SHP77 treated with DMSO at 0.1 percent for 48 hours (cell line): ENCODE data around the gene HACD4.
"Not testable (repeated sequence)": the region's sequence is repeated elsewhere in the genome, so short reads cannot be mapped to it uniquely, and the experiment has no call there.

ENCODE experiments used
- DNase-seq: peaks from one replicate; lab custom pipeline; 2025; lab: John Stamatoyannopoulos, UW

Gene HACD4

DNA sequence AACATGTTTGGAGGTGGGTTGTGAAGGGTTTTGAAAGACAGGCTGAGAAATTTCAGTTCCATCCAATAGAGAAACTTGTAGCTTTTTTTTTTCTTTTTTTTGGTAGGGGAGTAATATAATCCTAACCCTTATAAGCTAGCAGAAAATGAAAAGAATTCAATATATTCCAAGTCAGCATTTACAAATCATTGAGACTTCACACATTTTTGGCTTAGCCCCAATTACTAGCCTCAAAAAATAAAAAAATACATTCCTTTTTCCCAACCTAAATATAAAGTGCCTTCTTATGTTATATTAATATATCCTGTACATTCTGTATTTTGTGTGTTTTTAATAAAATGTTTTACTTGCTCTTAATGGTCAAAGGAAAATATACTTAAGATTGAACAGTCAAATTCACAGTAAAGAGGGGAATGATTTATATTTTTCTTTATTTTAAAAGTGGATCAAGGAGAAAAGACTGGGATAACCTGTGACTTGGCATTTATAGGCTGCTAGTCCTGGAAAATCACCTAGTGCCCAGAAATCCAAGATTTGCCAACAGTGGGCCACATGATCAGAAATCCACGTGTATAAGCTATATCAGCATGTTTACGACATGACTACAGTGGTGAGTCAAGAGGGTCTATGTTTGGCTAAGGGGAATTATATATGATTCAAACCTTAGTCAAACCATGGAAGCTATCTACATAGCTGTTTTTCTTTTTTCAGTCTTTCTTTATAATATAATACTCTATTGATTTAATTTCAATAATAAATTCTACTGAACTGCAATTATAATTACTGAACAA, 14.5 kb downstream of the HACD4 start:
- no peak for DNase-seq

DNA sequence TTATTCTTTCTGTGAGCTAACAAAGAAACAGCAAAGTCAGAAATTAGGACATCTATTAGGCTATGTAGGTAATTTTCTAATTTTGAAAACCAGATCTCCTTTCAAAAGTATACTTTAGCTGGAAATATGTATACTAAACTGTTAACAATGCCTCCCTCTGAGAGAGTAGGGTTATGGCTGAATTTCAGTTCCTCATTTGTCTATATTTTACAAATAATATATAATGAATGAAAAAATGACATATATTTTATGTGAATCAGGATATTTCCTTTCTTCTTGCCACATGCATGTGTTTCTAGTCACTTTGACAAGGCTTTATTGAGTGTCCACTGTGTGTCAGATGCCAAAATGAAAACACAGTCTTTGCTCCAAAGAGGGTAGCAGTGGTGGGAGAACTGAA, 15.4 kb downstream of the HACD4 start:
- DNase-seq, result no peak

DNA sequence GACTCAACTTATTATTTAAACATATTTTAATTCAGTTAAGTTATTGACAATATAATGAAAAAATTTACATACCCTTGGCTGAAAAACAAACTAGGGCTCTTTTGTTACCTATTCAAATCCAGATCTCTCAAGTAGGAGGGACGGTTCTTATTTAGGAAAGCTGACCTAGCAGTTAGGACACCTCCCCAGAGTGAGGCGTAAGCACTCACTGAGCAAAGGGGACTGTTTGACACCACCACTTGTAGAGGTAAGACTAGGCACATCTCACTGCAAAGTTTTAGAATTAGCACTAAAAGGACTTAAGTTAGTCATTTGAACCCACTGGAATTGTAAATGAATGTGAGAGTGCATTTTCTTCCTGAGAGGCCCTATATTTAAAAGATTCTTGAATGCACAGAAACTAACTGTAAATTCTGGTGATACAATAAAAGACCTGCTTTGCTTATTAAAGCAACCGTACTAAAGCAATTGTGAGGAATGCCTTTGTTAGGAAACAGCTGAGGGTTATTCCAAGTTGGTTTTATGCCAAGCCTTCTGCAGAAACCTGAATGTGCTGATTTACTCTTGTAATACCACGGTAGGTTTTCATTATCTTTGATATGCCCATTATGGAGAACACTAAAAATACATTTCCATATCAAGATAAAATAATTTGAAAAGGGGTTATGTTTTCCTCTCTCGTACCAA, 16.2 kb downstream of the HACD4 start:
- no peak for DNase-seq

DNA sequence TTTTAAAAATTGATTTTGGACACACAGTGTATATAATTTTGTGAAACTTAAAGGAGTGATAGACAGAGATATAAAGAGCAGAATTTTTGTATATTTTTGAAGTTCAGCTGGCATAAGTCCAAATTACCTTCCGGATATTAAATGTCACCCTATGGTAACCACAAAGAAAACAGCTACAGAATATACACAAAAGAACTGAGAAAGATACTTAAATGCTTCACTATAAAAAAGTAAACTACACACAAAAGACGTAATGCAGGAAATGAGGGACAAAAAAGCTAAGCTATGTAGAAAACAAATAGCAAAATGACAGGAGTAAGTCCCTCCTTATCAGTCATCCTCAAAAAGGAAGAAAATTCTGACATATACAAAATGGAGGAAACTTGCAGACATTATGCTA, 29.4 kb downstream of the HACD4 start:
- no peak for DNase-seq

- DNase-seq, result no peak
Observed at GRCh38 chr9:21001581-21001980, 29.9 kb downstream of the HACD4 start.

GRCh38 chr9:20997503-20998076, 33.9 kb downstream of the HACD4 start:
- no peak for DNase-seq

- DNase-seq, result no peak
Observed at GRCh38 chr9:20996809-20997208, 34.6 kb downstream of the HACD4 start.

DNA sequence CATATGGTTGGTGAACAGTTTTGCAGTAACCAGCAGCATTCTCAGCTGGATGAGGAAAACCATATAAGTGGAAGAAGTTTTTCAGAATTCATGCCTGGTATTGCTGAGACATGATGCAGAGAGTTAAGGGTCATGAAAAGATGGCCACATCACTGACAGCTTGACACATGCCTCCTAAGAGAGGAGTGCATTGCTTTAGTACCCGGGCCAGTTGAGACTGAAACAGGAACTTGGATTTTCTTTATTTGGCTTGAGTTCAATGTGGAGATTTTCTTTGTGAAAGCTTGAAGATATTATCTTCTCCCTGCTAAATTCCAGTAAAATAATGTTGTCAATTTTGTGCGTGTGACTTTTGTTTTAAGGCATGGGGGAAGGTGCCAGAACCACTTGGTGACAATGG, 35.8 kb downstream of the HACD4 start:
- no peak for DNase-seq

DNA sequence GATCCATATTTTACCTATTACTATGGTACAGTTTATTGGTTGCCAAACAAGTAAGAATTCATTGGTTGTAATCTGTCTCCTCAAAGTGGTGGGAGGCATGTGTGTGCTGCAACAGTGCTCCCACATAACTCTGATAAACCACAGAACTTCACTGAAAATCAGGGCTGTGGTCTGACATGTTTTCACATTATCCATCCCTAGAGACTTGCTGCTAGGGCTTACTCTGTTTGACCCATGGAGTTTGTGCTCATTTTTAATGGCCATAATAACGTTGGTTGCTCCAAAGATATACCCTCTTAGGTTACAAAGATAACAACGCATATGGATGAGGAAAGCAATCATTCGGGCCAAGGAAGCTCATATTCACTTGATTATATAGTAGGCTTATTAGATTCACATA, 37.0 kb downstream of the HACD4 start:
- DNase-seq, result no peak

GRCh38 chr9:20990867-20991266, 40.6 kb downstream of the HACD4 start:
- DNase-seq, result no peak

DNA sequence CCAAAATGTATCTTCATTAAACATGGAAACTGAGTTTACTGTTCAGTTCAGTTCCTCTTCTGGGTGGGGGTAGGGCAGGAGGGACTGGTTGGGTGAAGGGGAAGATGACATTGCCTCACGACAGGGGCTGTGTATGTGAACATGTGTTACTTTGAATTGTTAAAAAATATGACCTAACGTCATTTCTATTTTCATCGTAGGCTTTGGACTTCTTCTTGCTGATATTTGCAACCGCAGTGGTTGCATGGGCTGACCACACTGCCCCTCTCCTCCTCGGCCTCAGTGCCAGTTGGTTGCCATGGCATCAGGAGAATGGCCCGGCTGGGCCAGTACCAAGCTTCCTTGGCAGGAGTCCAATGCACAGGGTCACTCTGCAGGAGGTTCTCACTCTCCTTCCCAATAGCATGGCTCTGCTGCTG, 41.5 kb downstream of the HACD4 start:
- no peak for DNase-seq

DNA sequence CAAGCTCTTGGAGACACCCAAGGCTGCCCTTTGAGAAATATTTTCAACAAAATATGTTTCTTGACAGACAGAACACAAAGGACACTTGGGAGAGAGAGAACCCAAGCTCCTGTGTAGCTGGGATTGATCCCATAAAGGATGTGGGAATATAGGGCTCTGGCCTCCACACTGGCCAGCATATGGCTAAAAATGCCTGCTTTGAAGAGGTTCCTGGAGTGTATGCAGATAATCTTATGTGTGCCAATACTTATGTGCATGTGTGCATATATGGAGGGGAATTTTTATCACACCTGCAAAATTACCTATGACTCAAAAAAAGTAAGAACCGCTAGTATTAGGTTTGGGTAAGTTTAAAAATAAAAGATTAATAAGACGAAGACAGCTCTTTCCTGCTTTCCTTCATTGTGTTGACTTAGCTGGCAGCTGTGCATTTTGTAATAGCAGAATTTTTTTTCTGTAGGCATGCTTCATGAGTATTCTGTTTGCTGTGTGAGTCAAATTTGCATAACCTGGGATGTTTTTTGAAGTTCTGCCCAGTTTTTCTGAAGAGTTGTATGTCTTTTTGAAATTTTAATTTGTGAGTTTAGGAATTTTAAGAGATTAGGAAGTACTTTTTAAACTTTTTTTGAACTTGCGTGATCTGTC, 42.6 kb downstream of the HACD4 start:
- no peak for DNase-seq

DNA sequence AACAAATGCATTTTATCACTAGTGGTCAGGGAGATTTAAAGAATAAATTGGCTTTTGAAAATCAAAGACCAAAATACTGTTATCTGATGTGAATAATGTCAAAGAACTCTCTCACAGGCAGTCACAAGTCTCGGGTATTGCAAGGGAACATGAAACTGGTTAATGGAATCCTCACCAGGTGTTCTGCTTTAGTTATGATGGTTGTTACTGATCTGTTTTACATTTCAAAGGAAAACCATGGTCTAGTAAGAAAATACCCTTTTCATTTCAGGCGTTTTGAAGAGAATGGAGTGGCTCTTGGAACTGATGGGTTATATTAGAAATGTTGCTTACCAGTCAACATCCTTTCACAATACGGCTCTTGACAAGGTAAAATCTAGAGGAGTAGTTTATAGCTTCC, 43.4 kb downstream of the HACD4 start:
- DNase-seq, result no peak

DNA sequence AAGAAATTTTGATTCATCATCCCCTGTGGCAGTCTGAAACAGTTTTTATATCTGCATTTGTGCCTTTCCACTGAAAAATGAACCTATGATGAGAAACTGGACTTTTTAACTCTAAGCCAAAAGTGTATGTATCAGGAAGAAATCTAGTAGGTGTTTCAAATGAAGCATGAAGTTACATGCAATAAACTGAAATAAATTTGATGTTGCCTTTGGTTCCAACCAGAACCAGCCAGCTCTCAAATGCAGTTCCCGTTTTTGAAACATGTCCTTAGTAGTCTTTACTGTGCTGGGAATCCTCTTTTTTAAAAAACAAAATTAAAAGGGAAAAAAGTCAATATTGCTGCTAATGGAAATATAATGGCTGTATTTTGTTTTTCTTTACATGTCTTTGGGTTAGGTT, 43.9 kb downstream of the HACD4 start:
- no peak for DNase-seq

- no peak for DNase-seq
Observed at GRCh38 chr9:20985851-20986600, 45.4 kb downstream of the HACD4 start.

- DNase-seq, result no peak
Observed at GRCh38 chr9:20984506-20984905, 46.9 kb downstream of the HACD4 start.

DNA sequence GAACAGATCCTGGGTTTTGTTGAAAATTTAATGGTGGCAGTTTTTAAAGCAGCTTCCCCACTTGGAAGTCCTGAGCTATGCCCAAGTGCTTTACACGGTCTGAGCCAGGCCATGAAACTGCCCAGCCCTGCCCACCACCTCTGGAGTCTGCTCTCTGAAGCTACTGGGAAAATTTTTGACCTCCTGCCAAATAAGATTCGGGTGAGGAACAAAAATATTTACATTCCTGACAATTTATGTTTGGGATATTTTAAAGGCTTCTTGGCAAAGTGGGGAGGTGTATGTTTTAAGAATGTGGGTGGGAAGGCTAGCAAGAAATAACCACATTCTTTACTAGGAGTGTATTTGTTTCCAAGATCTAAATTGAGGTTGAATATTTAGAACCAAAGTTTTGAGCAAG, 50.0 kb downstream of the HACD4 start:
- no peak for DNase-seq

DNA sequence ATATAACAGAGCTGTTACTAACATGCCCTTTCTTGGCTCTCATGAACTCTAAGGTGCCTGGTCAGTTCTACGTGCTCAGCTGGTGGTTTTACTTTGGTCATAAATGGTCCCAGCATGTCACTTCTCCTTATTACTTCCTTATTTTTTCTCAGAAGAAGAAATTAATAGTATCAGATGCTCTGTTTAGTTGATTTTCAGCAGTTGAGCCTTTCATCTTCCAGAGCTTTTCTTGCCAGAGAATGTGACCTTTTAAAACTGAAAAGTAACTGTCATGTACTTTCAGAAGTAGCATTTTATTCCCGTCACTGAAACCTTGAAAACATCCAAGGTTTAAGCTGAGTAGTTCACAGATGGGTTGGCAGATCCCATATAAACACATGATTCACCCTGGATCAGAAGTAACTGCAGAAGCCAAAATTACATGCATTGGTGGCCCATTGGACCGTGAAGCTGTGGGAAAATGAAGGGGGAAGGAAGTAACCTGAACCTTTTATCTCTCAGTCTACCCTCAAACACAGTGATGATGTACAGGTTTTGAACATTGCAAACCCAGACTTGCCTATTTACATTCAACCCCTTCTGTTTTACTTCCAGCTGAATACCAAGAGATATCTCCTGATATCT, 50.5 kb downstream of the HACD4 start:
- DNase-seq, result no peak

GRCh38 chr9:20978249-20978648, 53.2 kb downstream of the HACD4 start:
- no peak for DNase-seq

GRCh38 chr9:20974191-20974938, 57.1 kb downstream of the HACD4 start:
- DNase-seq, result not testable (repeated sequence)
